ENCODE data around the gene PPM1K.

Gene PPM1K

GRCh38 chr4:88276952-88277710 lies 7.2 kb downstream of the PPM1K start:
- TF ChIP-seq CTCF (IDR thresholded peaks at IDR 0.05; ENCODE audit: low read depth, low read length): no peak
- DNase-seq (ENCODE audit: low read depth in 2 of 2): no peak
- H3K4me3 ChIP-seq (replicated peaks in 1 of 2; ENCODE audit: low read depth in 2 of 2, low read length in 2 of 2): no peak overlapping the region

- no peak for DNase-seq (ENCODE audit: low read depth in 2 of 2)
- no peak for TF ChIP-seq CTCF (IDR thresholded peaks at IDR 0.05; ENCODE audit: low read depth, low read length)
- H3K4me3 ChIP-seq (replicated peaks in 1 of 2; ENCODE audit: low read depth in 2 of 2, low read length in 2 of 2): no peak overlapping the region
Measured at GRCh38 chr4:88275949-88276515, 8.3 kb downstream of the PPM1K start.

- no peak overlapping the region for H3K4me3 ChIP-seq (replicated peaks in 1 of 2; ENCODE audit: low read depth in 2 of 2, low read length in 2 of 2)
- DNase-seq (ENCODE audit: low read depth in 2 of 2): peak in 1 of 2 donors; percentile 27
- TF ChIP-seq CTCF (IDR thresholded peaks at IDR 0.05; ENCODE audit: low read depth, low read length): no peak
Measured at GRCh38 chr4:88275516-88275915, 8.8 kb downstream of the PPM1K start.

- H3K4me3 ChIP-seq (replicated peaks in 1 of 2; ENCODE audit: low read depth in 2 of 2, low read length in 2 of 2): no peak overlapping the region
- TF ChIP-seq CTCF (IDR thresholded peaks at IDR 0.05; ENCODE audit: low read depth, low read length): no peak
- DNase-seq (ENCODE audit: low read depth in 2 of 2): no peak
Measured at GRCh38 chr4:88268913-88269312, 15.4 kb downstream of the PPM1K start.

- H3K4me3 ChIP-seq (replicated peaks in 1 of 2; ENCODE audit: low read depth in 2 of 2, low read length in 2 of 2): no peak overlapping the region
- TF ChIP-seq CTCF (IDR thresholded peaks at IDR 0.05; ENCODE audit: low read depth, low read length): no peak
- DNase-seq (ENCODE audit: low read depth in 2 of 2): no peak
Measured at GRCh38 chr4:88264336-88264735, 20.0 kb downstream of the PPM1K start.

- no peak overlapping the region for H3K4me3 ChIP-seq (replicated peaks in 1 of 2; ENCODE audit: low read depth in 2 of 2, low read length in 2 of 2)
- DNase-seq (ENCODE audit: low read depth in 2 of 2): no peak
- TF ChIP-seq CTCF (IDR thresholded peaks at IDR 0.05; ENCODE audit: low read depth, low read length): no peak
Measured at GRCh38 chr4:88257726-88258125, 26.6 kb downstream of the PPM1K start.
